Vagina (tissue), 2 donors: ENCODE measurements around the gene NADK2. TPM values are rescaled to one million over a fixed set of nuclear protein-coding genes. Genes with fewer than 3 reads are reported as not detected.

Experiments used
- DNase-seq, 2 donors: peaks; one replicate each; pipeline ENCODE4 v3.0.0-alpha.2; 2017; ENCODE audit errors: extremely low spot score in 2 of 2
- H3K27ac ChIP-seq: fragments of 200-600 bp; sonication (generic); one replicate; pipeline ENCODE4 v1.5.1; 2019
- H3K27me3 ChIP-seq: fragments of 200-600 bp; sonication (generic); one replicate; pipeline ENCODE4 v1.5.1; 2019
- H3K36me3 ChIP-seq, 2 donors: fragments of 200-600 bp; sonication (generic); one replicate each; pipeline ENCODE4 v1.5.1; 2017 to 2019
- H3K4me1 ChIP-seq: fragments of 200-600 bp; sonication (generic); one replicate; pipeline ENCODE4 v1.5.1; 2019
- H3K4me3 ChIP-seq, 2 donors: fragments of 200-600 bp; sonication (generic); 1 replicate in 1 of 2; 2 replicates in 1 of 2; pipeline ENCODE4 v1.5.1; 2016 to 2019
- H3K9me3 ChIP-seq: fragments of 200-600 bp; sonication (generic); one replicate; pipeline ENCODE4 v1.5.1; 2019
- POLR2A ChIP-seq, 2 donors: fragments of 450-650 bp; IDR thresholded peaks; one replicate each; pipeline ENCODE4 v1.6.1; 2017; ENCODE audit warnings: antibody characterized with exemption in 2 of 2, mild to moderate bottlenecking in 2 of 2, moderate library complexity in 2 of 2
- POLR2AphosphoS5 ChIP-seq, 2 donors: sonication (generic); formaldehyde crosslinking; IDR thresholded peaks; one replicate each; pipeline ENCODE4 v1.9.0; 2017; ENCODE audit warnings: antibody characterized with exemption in 2 of 2, mild to moderate bottlenecking in 2 of 2, low read depth in 1 of 2; ENCODE audit not compliant: insufficient read depth in 1 of 2
- intact Hi-C: fragments of 100-400 bp; cut with DNase I; formaldehyde crosslinking; loops from one replicate; pipeline ENCODE4 v1.15.1; 2023
- total RNA-seq: library from RNA; depleted of rRNA; stranded (reverse); fragments of >200 nt; gene quantifications from one replicate; pipeline ENCODE4 v1.2.3, GENCODE V29; 2016
- TF ChIP-seq, protein P1 (sequence below), 3 experiments: fragments of 450-650 bp in 2 of 3; fragments of 200-600 bp in 1 of 3; sonication (generic) in 1 of 3; IDR thresholded peaks; one replicate each; pipeline ENCODE4 v1.5.1; 2017 to 2019; ENCODE audit warnings: antibody characterized with exemption in 3 of 3, mild to moderate bottlenecking in 2 of 3, moderate library complexity in 2 of 3

NADK2 gene
- total RNA-seq, 1 donor from 2014 or later = 9.6 TPM

DNA sequence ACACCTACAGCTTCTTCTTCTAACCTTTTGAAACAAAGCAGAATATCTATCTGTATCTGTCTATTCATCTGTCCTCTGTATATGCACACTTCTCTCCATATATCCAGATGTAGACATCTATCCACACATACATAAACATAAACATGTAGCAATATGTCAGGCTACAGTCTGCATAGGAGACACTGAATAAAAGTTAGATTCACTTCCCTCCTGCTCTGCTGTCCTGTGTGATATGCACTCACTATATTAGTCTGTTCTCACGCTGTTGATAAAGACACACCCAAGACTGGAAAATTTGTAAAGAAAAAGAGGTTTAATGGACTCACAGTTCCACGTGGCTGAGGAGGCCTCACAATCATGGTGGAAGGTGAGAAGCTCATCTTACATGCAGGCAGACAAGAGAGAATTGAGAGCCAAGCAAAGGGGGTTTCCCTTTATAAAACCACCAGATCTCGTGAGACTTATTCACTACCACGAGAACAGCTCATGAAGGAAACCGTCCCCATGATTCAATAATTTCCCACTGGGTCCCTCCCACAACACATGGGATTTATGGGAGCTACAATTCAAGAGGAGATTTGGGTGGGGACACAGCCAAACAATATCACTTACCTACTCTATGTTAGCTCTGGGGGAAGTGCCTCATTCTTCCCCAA lies 35.9 kb upstream of the NADK2 start:
- no peak overlapping the region for H3K27ac ChIP-seq
- H3K4me3 ChIP-seq = no peak overlapping the region
- intact Hi-C loops = no loop called here
- DNase-seq = no peak
- no peaks in the 10 kb centered on the region for H3K27me3 ChIP-seq
- TF ChIP-seq POLR2A (IDR thresholded peaks at IDR 0.05) = no peak
- TF ChIP-seq POLR2AphosphoS5 (IDR thresholded peaks at IDR 0.05; ENCODE audit: insufficient read depth in 1 of 2, low read depth in 1 of 2) = no peak
- TF ChIP-seq, protein P1, sequence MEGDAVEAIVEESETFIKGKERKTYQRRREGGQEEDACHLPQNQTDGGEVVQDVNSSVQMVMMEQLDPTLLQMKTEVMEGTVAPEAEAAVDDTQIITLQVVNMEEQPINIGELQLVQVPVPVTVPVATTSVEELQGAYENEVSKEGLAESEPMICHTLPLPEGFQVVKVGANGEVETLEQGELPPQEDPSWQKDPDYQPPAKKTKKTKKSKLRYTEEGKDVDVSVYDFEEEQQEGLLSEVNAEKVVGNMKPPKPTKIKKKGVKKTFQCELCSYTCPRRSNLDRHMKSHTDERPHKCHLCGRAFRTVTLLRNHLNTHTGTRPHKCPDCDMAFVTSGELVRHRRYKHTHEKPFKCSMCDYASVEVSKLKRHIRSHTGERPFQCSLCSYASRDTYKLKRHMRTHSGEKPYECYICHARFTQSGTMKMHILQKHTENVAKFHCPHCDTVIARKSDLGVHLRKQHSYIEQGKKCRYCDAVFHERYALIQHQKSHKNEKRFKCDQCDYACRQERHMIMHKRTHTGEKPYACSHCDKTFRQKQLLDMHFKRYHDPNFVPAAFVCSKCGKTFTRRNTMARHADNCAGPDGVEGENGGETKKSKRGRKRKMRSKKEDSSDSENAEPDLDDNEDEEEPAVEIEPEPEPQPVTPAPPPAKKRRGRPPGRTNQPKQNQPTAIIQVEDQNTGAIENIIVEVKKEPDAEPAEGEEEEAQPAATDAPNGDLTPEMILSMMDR (IDR thresholded peaks at IDR 0.05) = no peak
- no peaks in the 10 kb centered on the region for H3K9me3 ChIP-seq
- H3K36me3 ChIP-seq = no peaks in the 10 kb centered on the region
- H3K4me1 ChIP-seq = no peaks in the 10 kb centered on the region

DNA sequence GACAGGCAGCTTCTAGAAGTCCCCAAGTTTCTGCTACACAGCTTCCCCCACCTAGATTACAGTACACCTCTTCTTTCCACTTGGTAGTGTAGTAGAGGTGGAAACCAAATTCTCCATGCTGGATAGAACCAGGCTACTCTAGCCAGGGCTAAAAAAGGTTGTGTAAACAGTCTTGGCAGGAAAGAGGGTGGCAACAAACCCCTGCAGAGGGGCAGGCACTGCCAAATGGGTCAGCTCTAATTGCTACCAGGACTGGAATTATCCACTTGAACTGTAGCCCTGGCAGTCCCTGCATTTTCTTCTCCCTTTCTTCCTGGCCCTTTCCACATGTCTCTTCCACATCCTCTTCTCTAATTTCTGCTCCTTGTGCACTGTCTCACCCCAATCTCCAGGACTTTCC lies 35.1 kb upstream of the NADK2 start:
- no peak for DNase-seq
- TF ChIP-seq, protein P1 (IDR thresholded peaks at IDR 0.05) = no peak
- TF ChIP-seq POLR2A (IDR thresholded peaks at IDR 0.05) (no peak), POLR2AphosphoS5 (IDR thresholded peaks at IDR 0.05; ENCODE audit: insufficient read depth in 1 of 2, low read depth in 1 of 2) (no peak)
- no peaks in the 10 kb centered on the region for H3K4me1 ChIP-seq
- no peak overlapping the region for H3K4me3 ChIP-seq
- H3K27me3 ChIP-seq = no peaks in the 10 kb centered on the region
- intact Hi-C loops = no loop called here
- no peak overlapping the region for H3K27ac ChIP-seq
- no peaks in the 10 kb centered on the region for H3K9me3 ChIP-seq
- H3K36me3 ChIP-seq = no peaks in the 10 kb centered on the region

DNA sequence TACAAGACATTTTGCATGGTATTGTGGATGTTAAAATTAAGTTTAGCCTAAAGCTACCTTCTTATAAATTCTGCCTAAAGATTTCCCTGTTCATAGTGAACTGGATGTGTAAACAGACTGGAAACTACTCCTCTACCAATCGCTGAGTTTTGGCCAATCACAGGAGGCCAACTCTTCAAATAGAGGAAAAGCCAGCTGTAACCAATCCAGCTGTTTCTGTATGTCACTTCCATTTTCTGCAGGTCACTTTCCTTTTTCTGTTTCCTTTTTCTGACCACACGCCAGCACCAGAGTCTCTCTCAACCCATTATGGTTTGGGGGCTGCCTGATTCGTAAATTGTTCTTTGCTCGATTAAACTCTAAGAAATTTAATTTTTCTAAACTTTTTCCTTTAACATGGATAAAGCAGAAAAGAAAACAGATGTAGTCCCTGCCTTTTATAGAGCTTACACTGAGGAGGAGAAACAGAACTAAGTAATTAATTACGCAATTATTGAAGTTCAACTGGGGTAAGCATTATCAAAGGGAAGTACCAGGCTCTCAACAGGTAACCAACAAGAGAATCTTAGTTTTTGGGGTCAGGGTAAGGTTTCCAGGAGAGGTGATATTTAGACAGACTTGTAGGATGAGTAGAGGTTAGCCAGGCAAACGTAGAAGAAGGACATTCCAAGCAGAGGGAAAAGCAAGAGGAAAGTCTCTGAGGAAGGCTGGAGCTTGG lies 32.2 kb upstream of the NADK2 start:
- no peaks in the 10 kb centered on the region for H3K9me3 ChIP-seq
- intact Hi-C loops = no loop called here
- no peak for DNase-seq
- H3K36me3 ChIP-seq = no peaks in the 10 kb centered on the region
- no peak overlapping the region for H3K27ac ChIP-seq
- H3K4me3 ChIP-seq = no peak overlapping the region
- H3K27me3 ChIP-seq = no peaks in the 10 kb centered on the region
- H3K4me1 ChIP-seq = no peaks in the 10 kb centered on the region
- TF ChIP-seq POLR2A (IDR thresholded peaks at IDR 0.05) = no peak
- TF ChIP-seq POLR2AphosphoS5 (IDR thresholded peaks at IDR 0.05; ENCODE audit: insufficient read depth in 1 of 2, low read depth in 1 of 2) = no peak
- TF ChIP-seq, protein P1 (IDR thresholded peaks at IDR 0.05) = no peak

DNA sequence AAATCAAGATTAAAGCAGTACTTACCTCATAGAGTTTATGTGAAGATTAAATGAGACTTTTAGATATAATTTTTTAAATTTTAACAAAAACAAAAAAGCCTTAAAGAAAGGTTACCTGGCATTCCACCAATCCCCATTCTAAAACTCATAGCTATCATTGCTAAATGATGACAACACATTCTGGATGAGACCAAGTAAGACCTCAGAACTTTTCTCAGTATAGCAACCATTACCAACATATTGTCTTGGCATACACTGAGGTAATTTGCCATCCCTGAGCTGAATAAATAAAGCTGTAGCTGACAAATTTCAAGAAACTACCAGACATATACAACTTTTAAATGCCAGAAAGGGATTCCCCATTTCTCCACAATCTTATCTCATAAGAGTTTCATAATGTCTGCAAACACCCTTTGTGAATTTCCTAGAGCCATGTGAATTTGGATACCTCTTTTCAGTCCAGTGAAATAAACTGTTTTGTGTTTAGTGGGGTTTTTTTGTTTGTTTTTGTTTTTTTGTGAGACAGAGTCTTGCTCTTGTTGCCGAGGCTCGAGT lies 30.5 kb upstream of the NADK2 start:
- Histone ChIP-seq H3K9me3 (no peaks in the 10 kb centered on the region), H3K4me3 (no peak overlapping the region), H3K27me3 (no peaks in the 10 kb centered on the region), H3K4me1 (no peaks in the 10 kb centered on the region), H3K27ac (no peak overlapping the region), H3K36me3 (no peaks in the 10 kb centered on the region)
- TF ChIP-seq POLR2AphosphoS5 (IDR thresholded peaks at IDR 0.05; ENCODE audit: insufficient read depth in 1 of 2, low read depth in 1 of 2) (no peak), POLR2A (IDR thresholded peaks at IDR 0.05) (no peak)
- TF ChIP-seq, protein P1 (IDR thresholded peaks at IDR 0.05) = no peak
- DNase-seq = no peak
- intact Hi-C loops = no loop called here
